Left cardiac atrium (tissue), 4 donors: Measurements from ENCODE around the gene GH1. TPM values are rescaled to one million over a fixed set of nuclear protein-coding genes. Genes with fewer than 3 reads are reported as not detected.
A peak's percentile ranks its signal among the peaks of the same experiment; 100 is the strongest.
"Not testable (repeated sequence)": the region's sequence is repeated elsewhere in the genome, so short reads cannot be mapped to it uniquely, and the experiment has no call there.

Source experiments
- ATAC-seq, 2 donors: fragments of 200-7000 bp; cut with Tn5 transposase; one replicate each; pipeline ENCODE4 v1.9.1; 2020; ENCODE audit warnings: mild to moderate bottlenecking in 2 of 2, moderate library complexity in 2 of 2
- DNase-seq: peaks from one replicate; pipeline ENCODE4 v3.0.0-alpha.2; 2020
- intact Hi-C, 2 donors: fragments of 100-400 bp; cut with DNase I; formaldehyde crosslinking; loops; one replicate each; pipeline versions ENCODE4 v1.14.1 to v1.15.1; 2022 to 2023
- long read RNA-seq: library from polyadenylated mRNA; unstranded; transcript quantifications from one replicate; pipeline ENCODE4 v2.0.0, GENCODE V29; 2021
- total RNA-seq, 2 donors: library from RNA; stranded (reverse); fragmentation: NEBNext Ultra II Directional; extraction: Animal tissue kit (Norgen Biotek cat#: 25700); gene quantifications; one replicate each; pipeline ENCODE4 v1.2.1, GENCODE V29; 2021
- donor health status: DM: no; HTN: yes; CAD: no.
- donor health status: DM: no; HTN: yes; CAD: no; lungs with severe emphysema.
- donor health status: DM: yes; HTN: yes; CAD: no.
- donor health status: Dilated cardiomyopathy.

Gene GH1
- not detected for total RNA-seq
- long read RNA-seq, result 0 reads

DNA sequence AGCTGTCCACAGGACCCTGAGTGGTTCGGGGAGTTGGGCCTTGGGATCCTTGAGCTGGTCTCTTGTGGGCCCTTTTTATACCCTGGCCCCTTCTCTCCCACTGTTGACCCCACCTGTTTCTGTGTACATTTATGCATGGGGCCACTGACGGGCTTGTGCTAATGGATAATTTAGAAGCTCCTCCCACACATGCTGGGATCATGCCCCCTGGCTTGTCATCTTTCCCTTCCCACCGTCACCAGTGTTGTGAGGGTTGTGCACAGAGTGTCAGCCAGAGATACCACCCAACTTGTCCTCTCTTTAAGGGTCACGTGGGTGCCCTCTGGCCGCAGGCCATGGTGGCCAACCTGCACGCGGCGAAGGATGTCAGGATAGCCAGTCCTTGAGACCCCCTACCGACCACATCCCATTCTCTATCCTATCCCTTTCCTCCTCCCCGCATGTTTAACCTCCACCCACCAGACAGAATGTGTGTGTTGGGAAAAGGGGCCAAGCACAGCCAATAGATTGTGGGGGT is at the start of gene GH1:
TSS of gene GH1 (minus strand) at position 51 of the 517 bp plus-strand sequence. CDS start 63 bp downstream, outside the sequence.
- DNase-seq, ATAC-seq: not testable (repeated sequence)
- intact Hi-C loops, result loop anchor here (2.0 to 10.0 kb wide), 3 partner anchors 72 to 106 kb away; partner anchors contain the start of gene ICAM2 (in 1 of the 2)

DNA sequence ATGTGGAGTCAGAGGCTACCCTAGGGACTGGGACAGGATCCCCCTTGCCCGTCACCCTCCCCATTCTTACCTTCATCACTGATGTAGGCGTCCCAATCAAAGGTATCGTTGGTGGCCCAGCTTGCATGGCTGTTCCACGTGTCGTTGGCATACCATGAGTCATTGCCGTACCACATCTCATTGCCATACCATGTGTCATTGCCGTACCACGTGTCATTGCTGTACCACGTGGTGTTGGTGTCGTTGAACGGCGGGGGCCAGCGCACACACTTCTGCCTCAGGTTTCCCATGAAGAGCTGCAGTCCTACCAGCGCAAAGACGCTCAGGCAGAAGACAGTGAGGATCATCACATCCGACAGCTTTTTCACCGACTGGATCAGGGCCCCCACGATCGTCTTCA is 49.3 kb upstream of the GH1 start:
- intact Hi-C loops, result no loop called here
- ATAC-seq (no peak), DNase-seq (no peak)

DNA sequence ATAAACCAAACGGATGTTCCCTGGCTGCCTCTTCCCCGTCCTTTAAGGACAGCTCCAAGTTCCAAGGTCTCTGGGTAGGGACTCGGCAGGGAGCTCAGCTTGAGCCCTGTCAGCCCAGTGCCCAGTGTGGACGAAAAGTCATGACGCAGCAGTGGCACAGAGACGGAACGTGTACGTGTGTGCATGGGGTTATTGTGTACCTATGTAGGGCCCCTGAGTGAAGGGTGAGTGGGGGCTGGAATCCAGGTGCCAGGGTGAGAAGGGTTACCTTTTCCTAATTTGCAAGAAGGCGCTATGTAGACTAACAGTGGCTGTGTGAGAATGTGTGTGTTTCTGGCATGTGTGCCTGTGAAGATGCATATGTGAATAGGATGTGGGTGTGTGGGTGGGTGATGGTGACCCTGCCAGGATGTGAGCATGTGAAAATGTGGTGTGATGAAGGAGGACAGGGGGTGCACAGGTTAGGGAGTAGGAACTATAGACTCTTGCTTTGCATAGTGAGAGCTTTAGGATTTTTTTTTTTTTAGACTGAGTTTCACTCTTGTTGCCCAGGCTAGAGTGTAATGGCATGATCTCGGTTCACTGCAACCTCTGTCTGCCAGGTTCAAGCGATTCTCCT is 48.1 kb upstream of the GH1 start:
- intact Hi-C loops, result no loop called here
- ATAC-seq, result no peak
- DNase-seq, result no peak

GRCh38 chr17:63963123-63963522 is 44.5 kb upstream of the GH1 start:
- intact Hi-C loops, result no loop called here
- DNase-seq (peak; percentile 60), ATAC-seq (peak; percentile 26 to 67)

DNA sequence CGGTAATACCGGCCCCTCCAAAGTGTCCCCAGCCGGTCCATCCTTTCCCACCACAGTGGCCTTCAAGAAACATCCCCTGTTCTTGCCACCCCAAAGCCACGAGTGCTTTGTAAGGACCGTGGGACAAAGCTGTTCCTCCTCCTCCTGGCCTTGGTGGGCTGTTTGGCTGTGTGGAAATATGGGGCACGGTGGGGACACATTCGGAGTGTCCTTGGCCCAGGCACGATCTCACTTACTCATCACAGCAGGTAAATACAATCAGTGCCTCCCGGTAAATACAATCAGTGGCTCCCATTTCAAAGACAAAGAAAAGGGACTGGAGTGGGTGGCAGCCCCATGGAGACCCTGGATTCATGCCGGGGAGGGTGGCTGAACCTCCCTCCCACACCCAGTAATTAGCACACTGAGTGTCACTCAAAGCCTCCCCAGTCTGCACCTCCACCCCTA is 43.7 kb upstream of the GH1 start:
- DNase-seq (no peak), ATAC-seq (no peak)
- intact Hi-C loops, result no loop called here

GRCh38 chr17:63961355-63962212 is 42.9 kb upstream of the GH1 start:
- peak; percentile 88 for DNase-seq
- peak; percentile 77 to 85 for ATAC-seq
- intact Hi-C loops, result no loop called here

GRCh38 chr17:63960430-63960829 is 41.8 kb upstream of the GH1 start:
- ATAC-seq, result no peak
- intact Hi-C loops, result no loop called here
- DNase-seq, result no peak

DNA sequence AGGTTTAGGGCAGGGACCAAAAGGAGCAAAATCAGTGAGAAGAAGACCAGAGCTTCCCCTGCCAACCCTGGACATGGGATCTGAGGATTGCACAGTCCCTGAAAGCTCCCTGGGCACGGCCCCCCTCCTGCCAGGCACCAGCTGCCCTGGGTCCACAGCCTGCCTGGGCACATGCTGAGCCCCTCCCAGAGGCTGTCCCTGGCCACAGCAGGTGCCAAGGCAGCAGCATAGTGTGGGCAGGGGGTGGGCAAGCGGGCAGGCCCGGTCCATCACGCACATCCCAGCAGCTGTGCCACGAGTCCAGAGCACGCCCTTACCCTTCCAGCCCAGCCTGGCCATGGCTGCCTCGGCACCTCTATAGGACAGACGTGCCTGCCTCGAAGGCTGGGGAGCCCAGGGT is 41.4 kb upstream of the GH1 start:
- ATAC-seq (no peak), DNase-seq (no peak)
- intact Hi-C loops, result no loop called here

- ATAC-seq, result no peak
- intact Hi-C loops, result no loop called here
- DNase-seq, result no peak
Measured at GRCh38 chr17:63956296-63956920, 37.8 kb upstream of the GH1 start.

GRCh38 chr17:63955791-63956190 is 37.2 kb upstream of the GH1 start:
- ATAC-seq (no peak), DNase-seq (no peak)
- intact Hi-C loops, result no loop called here

GRCh38 chr17:63955232-63955631 is 36.6 kb upstream of the GH1 start:
- ATAC-seq (no peak), DNase-seq (no peak)
- intact Hi-C loops, result no loop called here

DNA sequence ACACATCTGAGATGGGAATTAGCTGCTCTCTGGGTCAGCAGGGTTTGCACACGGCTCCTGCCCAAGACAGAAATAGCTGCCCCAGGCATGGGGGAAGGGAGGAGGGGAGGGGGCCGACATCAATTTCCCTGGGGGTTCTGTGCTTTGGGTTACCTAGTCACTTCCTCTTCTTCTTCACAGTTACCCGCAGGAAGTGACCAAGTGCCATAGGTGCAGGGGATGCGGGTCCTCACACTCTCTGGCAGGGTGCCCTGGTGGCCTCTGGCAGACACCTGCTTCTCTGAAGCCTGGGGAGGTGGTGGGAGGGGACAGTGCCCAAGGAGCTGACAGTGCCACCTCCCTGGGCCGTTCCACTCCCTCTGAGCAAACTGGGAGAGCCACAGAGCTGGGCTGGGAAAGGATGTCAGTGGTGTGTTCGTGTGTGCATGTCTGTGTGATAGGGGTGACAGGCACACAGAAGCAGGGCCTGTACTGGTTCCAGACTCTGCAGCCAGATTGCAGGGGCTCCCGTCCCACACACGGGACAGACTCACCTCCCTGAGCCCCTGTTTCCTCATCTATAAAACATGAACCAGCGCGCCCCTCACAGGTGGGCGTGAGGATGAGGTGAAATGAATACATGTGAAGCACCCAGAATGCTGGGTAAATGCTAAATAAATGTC is 35.9 kb upstream of the GH1 start:
- intact Hi-C loops, result loop anchor here in 1 of 2 donors (5.0 kb wide), 1 partner anchor 33 kb away; no protein-coding TSS in a partner anchor
- ATAC-seq (peak; percentile 36 to 56), DNase-seq (no peak)

- no peak for ATAC-seq
- no peak for DNase-seq
- intact Hi-C loops, result loop anchor here in 1 of 2 donors (5.0 kb wide), 1 partner anchor 36 kb away; no protein-coding TSS in a partner anchor
Measured at GRCh38 chr17:63950940-63951907, 32.6 kb upstream of the GH1 start.

GRCh38 chr17:63949576-63950250 is 31.1 kb upstream of the GH1 start:
- intact Hi-C loops, result loop anchor here in 1 of 2 donors (5.0 kb wide), 1 partner anchor 38 kb away; no protein-coding TSS in a partner anchor
- ATAC-seq, result no peak
- no peak for DNase-seq

DNA sequence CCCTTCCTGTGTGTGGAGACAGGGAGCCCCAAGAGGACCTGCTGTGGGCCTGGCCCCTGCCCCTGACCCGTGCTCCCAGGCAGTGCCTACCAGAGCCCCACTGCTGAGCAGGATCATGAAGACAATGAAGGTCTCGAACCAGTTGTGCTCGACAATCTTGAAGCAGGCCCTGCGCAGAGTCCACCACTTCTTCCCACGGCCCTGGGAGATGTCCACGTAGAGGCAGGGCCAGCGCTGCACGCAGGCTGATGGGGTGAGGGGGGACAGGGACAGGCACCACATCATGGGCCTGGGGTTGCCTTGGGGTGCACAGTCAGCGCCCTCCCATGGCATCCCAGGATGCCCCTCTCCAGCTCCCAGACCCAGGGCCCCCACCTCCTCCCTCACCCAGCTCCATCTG is 29.9 kb upstream of the GH1 start:
- intact Hi-C loops, result no loop called here
- no peak for DNase-seq
- no peak for ATAC-seq

DNA sequence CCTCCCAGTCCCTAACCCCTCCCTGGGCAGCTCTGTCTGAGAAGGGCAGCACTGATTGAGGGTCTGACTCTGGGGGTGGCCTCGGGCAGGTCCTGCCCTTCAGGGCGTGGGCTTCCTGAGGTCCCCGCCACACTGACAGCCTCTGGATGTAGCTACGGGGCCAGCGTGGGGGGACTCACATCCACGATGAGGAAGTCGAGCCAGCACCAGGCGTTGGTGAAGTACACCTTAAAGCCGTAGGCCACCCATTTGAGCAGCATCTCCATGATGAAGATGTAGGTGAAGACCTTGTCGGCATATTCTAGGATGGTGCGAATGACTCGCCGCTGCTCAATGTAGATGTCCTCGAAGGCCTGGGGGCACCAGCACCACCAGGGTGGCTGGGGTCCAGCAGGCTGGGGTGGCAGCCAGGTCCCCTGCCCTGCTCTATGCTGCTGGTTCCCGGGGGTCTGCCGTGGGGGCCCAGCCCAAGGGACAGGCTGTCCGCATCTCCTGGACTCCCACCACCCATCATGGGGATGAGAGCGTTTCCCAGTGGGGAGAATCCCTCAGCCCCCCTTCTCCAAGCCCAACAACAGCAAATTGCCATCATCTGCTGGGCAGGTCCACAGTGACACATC is 29.2 kb upstream of the GH1 start:
- intact Hi-C loops, result no loop called here
- DNase-seq, result no peak
- ATAC-seq, result no peak
